Heart left ventricle (tissue), 16 donors: ENCODE results near the gene ASB14. TPM values are rescaled to one million over a fixed set of nuclear protein-coding genes. Genes with fewer than 3 reads are reported as not detected.

ENCODE experiments used
- ATAC-seq, 4 donors: fragments of 200-7000 bp; cut with Tn5 transposase; one replicate each; pipeline ENCODE4 v1.9.1; 2020 to 2022; ENCODE audit warnings: moderate library complexity in 4 of 4, mild to moderate bottlenecking in 3 of 4, moderate number of reproducible peaks in 1 of 4
- DNase-seq, 5 donors: peaks; one replicate each; pipeline ENCODE4 v3.0.0-alpha.2; 2020
- H3K27ac ChIP-seq, 12 donors: fragments of 200-600 bp; sonication (generic) in 4 of 12; one replicate each; pipeline versions ENCODE4 v1.5.0 to v1.8.0; 2016 to 2022; ENCODE audit warnings: mild to moderate bottlenecking in 2 of 12
- H3K27me3 ChIP-seq, 9 donors: fragments of 200-600 bp; sonication (generic) in 2 of 9; one replicate each; pipeline versions ENCODE4 v1.5.1 to v1.8.0; 2016 to 2022; ENCODE audit warnings: mild to moderate bottlenecking in 3 of 9
- H3K36me3 ChIP-seq, 9 donors: fragments of 200-600 bp; sonication (generic) in 2 of 9; one replicate each; pipeline versions ENCODE4 v1.5.0 to v1.8.0; 2018 to 2022; ENCODE audit warnings: mild to moderate bottlenecking in 2 of 9
- H3K4me1 ChIP-seq, 12 donors: fragments of 200-600 bp; sonication (generic) in 4 of 12; one replicate each; pipeline versions ENCODE4 v1.5.0 to v1.8.0; 2016 to 2022; ENCODE audit warnings: mild to moderate bottlenecking in 3 of 12
- H3K4me3 ChIP-seq, 12 donors: fragments of 200-600 bp; sonication (generic) in 4 of 12; one replicate each; pipeline versions ENCODE4 v1.5.0 to v1.8.0; 2017 to 2022; ENCODE audit warnings: mild to moderate bottlenecking in 9 of 12, moderate library complexity in 4 of 12
- H3K9me3 ChIP-seq, 12 donors: fragments of 200-600 bp; sonication (generic) in 4 of 12; one replicate each; pipeline versions ENCODE4 v1.5.0 to v1.8.0; 2016 to 2022; ENCODE audit warnings: mild to moderate bottlenecking in 1 of 12
- CTCF ChIP-seq, 12 donors: fragments of 200-600 bp; sonication (generic) in 4 of 12; IDR thresholded peaks; one replicate each; pipeline versions ENCODE4 v1.5.0 to v1.8.0; 2018 to 2022; ENCODE audit warnings: antibody characterized with exemption in 12 of 12, mild to moderate bottlenecking in 5 of 12
- POLR2A ChIP-seq, 2 donors: fragments of 450-650 bp; IDR thresholded peaks; one replicate each; pipeline ENCODE4 v1.6.1; 2017; ENCODE audit warnings: antibody characterized with exemption in 2 of 2, mild to moderate bottlenecking in 2 of 2, moderate library complexity in 2 of 2
- WGBS, 4 donors: extraction: QIAGEN DNeasy Blood & Tissue Kit in 2 of 4; methylation state at CpG; one replicate each; pipeline versions ENCODE4 v1.1.5 to v1.1.7; 2013 to 2018; 5-methylcytosine and 5-hydroxymethylcytosine counted together
- intact Hi-C, 10 donors: fragments of 100-400 bp; cut with DNase I; formaldehyde crosslinking; loops; one replicate each; pipeline versions ENCODE4 v1.11.1 to v1.14.2; 2022
- polyA plus RNA-seq, 2 donors: library from polyadenylated mRNA; stranded (reverse); fragments of 200-250 nt; gene quantifications; one replicate each; pipeline ENCODE4 v1.2.3, GENCODE V29; 2013
- total RNA-seq, 9 donors: library from RNA; depleted of rRNA in 2 of 9; stranded (reverse); fragments of >200 nt in 2 of 9; fragmentation: NEBNext Ultra II Directional in 3 of 9; extraction: Animal tissue kit (Norgen Biotek cat#: 25700) in 3 of 9; gene quantifications; one replicate each; pipeline versions ENCODE4 v1.1.0 to v1.2.4, GENCODE V29; 2016 to 2023
- donor health status: ischemic (EF 13 %, LVEDD 7.1; RV severe dilation, severe dysfunction).
- donor health status: healthy with polysubstance abuse.
- donor health status: DM: no; HTN: yes; CAD: no.
- donor health status: DM: no; HTN: no; CAD: no.
- donor health status: ischemic (EF 25% LVEDD 6.9; RV normal size, moderate dysfunction).
- donor health status: ischemic (EF 25% LVEDD 5.7; RV mildly dilated, moderate dysfunction).
- donor health status: healthy.
- donor health status: DM: yes; HTN: yes; CAD: no.
- donor health status: ischemic (EF 35%, LVEDD 5.7; RV mildly dilated, moderate dysfunction).
- donor health status: nonischemic (EF 11% LVEDD 7.7; RV severe dilation, severe dysfunction).
- donor health status: DM: yes; HTN: yes; CAD: no.
- donor health status: PGD.
- donor health status: ischemic (EF 29% LVEDD 5.4; RV normal size, mild dysfunction).
- donor health status: nonischemic (EF 23%, LVEDD 6.1; RV moderate dilation, normal function).

ASB14 gene
- total and polyA plus RNA-seq, 11 donors = 0.01 to 29.2 (median 5.1) TPM

- Histone ChIP-seq H3K9me3 (no peaks in the 10 kb centered on the region), H3K27me3 (no peaks in the 10 kb centered on the region), H3K36me3 (no peaks in the 10 kb centered on the region), H3K4me3 (no peak overlapping the region), H3K4me1 (peaks cover 0 to 8% (median 0%) of the 10 kb centered on the region in 12 donors), H3K27ac (no peak overlapping the region)
- 89 to 100% (median 95%) methylated on average over 1 of the region's 1 CpG for WGBS, 4 donors
- intact Hi-C loops = no loop called here
- no peak for TF ChIP-seq POLR2A (IDR thresholded peaks at IDR 0.05)
- no peak for ATAC-seq
- DNase-seq = no peak
Measured at GRCh38 chr3:57298041-57298440, 5.6 kb upstream of the ASB14 start.

GRCh38 chr3:57292897-57293526 lies 527 bp upstream of the ASB14 start:
- Histone ChIP-seq H3K4me3 (peak overlapping the region in 5 of 12 donors; percentile 29 to 52 (median 36)), H3K9me3 (no peaks in the 10 kb centered on the region)

GRCh38 chr3:57288403-57288802 lies 4.1 kb downstream of the ASB14 start:
- H3K4me3 ChIP-seq = no peak overlapping the region
- ATAC-seq (no peak), DNase-seq (no peak)
- H3K36me3 ChIP-seq = peaks cover 0 to 27% (median 0%) of the 10 kb centered on the region in 9 donors
- no peak overlapping the region for H3K27ac ChIP-seq
- WGBS, 4 donors = 86 to 92% (median 90%) methylated on average over 9 of the region's 9 CpGs
- no peaks in the 10 kb centered on the region for H3K27me3 ChIP-seq
- TF ChIP-seq CTCF (IDR thresholded peaks at IDR 0.05) (no peak), POLR2A (IDR thresholded peaks at IDR 0.05) (no peak)
- intact Hi-C loops = no loop called here
- H3K9me3 ChIP-seq = no peaks in the 10 kb centered on the region
- H3K4me1 ChIP-seq = peaks cover 0 to 11% (median 0%) of the 10 kb centered on the region in 12 donors

More at GRCh38 chr3:57292897-57293526, 527 bp upstream of the ASB14 start:
- 87 to 95% (median 89%) methylated on average over 4 of the region's 4 CpGs for WGBS, 4 donors
- Histone ChIP-seq H3K4me1 (peaks cover 0 to 16% (median 0%) of the 10 kb centered on the region in 12 donors), H3K27me3 (no peaks in the 10 kb centered on the region), H3K36me3 (peaks cover 0 to 7% (median 0%) of the 10 kb centered on the region in 9 donors), H3K27ac (peak overlapping the region in 7 of 12 donors; percentile 2 to 74 (median 61))
- intact Hi-C loops = no loop called here
- DNase-seq = no peak
- ATAC-seq = peak in 1 of 4 donors; percentile 3
- TF ChIP-seq CTCF (IDR thresholded peaks at IDR 0.05) = no peak

GRCh38 chr3:57287205-57287604 lies 5.3 kb downstream of the ASB14 start:
- WGBS, 4 donors = 59 to 71% (median 64%) methylated on average over 2 of the region's 2 CpGs
- no peaks in the 10 kb centered on the region for H3K27me3 ChIP-seq
- DNase-seq (no peak), ATAC-seq (no peak)
- H3K27ac ChIP-seq = no peak overlapping the region
- TF ChIP-seq POLR2A (IDR thresholded peaks at IDR 0.05) (no peak), CTCF (IDR thresholded peaks at IDR 0.05) (no peak)
- no peak overlapping the region for H3K4me3 ChIP-seq
- peaks cover 0 to 7% (median 0%) of the 10 kb centered on the region in 12 donors for H3K4me1 ChIP-seq
- H3K9me3 ChIP-seq = no peaks in the 10 kb centered on the region
- intact Hi-C loops = no loop called here
- H3K36me3 ChIP-seq = peaks cover 0 to 28% (median 0%) of the 10 kb centered on the region in 9 donors
